HEK293 (cell line): ENCODE results near the gene C1QTNF4.

Experiments used
- CTCF ChIA-PET: fragments of 350-600 bp; formaldehyde crosslinking; extraction: SDS; loops from one replicate; lab custom pipeline; 2021; ENCODE audit warnings: antibody characterized with exemption; lab: Yijun Ruan, JAX
- POLR2A ChIA-PET: fragments of 300-600 bp; formaldehyde crosslinking; extraction: SDS; loops from one replicate; lab custom pipeline; 2020; ENCODE audit warnings: antibody characterized with exemption, inconsistent platforms; lab: Yijun Ruan, JAX
- H3K27ac ChIP-seq: fragments of 200-500 bp; sonication (Bioruptor generic); 2 replicates; pipeline ENCODE4 v1.5.1; 2014; ENCODE audit warnings: low read depth, low read length, control low read depth, inconsistent platforms; ENCODE audit errors: extremely low read depth
- H3K36me3 ChIP-seq, 2 experiments: fragments of 200-500 bp in 1 of 2; sonication (Bioruptor generic) in 1 of 2; 1 replicate in 1 of 2; 2 replicates in 1 of 2; pipeline ENCODE4 v1.5.1; 2014 to 2017; ENCODE audit warnings: inconsistent platforms in 2 of 2, low read length in 2 of 2; ENCODE audit not compliant: control insufficient read depth in 2 of 2, insufficient read depth in 1 of 2
- H3K4me1 ChIP-seq: fragments of 200-500 bp; sonication (Bioruptor generic); 2 replicates; pipeline ENCODE4 v1.5.1; 2014; ENCODE audit warnings: mild to moderate bottlenecking, low read length, inconsistent platforms; ENCODE audit not compliant: control insufficient read depth, insufficient read depth
- H3K4me3 ChIP-seq: 2 replicates; pipeline ENCODE4 v1.5.1; 2011; ENCODE audit warnings: low read depth, mild to moderate bottlenecking, control low read depth, low read length, moderate library complexity
- H3K9me3 ChIP-seq: fragments of 200-500 bp; sonication (Bioruptor generic); 2 replicates; pipeline ENCODE4 v1.5.1; 2014; ENCODE audit warnings: low read depth, low read length, inconsistent platforms; ENCODE audit not compliant: control insufficient read depth, insufficient read depth
- GLI4 ChIP-seq: fragments of 450-650 bp; formaldehyde crosslinking; IDR thresholded peaks from 2 replicates; pipeline ENCODE4 v1.5.1; 2016; ENCODE audit warnings: missing biosample characterization, missing genetic modification characterization
- HOXD13 ChIP-seq: sonication (generic); formaldehyde crosslinking; IDR thresholded peaks from 2 replicates; pipeline ENCODE4 v1.8.0; 2022; ENCODE audit warnings: missing genetic modification reagents, borderline replicate concordance
- MEIS1 ChIP-seq: sonication (generic); formaldehyde crosslinking; IDR thresholded peaks from 2 replicates; pipeline ENCODE4 v1.8.1; 2022; ENCODE audit warnings: missing genetic modification reagents, mild to moderate bottlenecking, borderline replicate concordance
- REPIN1 ChIP-seq: fragments of 450-650 bp; formaldehyde crosslinking; IDR thresholded peaks from 2 replicates; pipeline ENCODE4 v1.5.1; 2017; ENCODE audit warnings: missing biosample characterization, missing genetic modification characterization, low read depth
- YY1 ChIP-seq: fragments of 450-650 bp; formaldehyde crosslinking; IDR thresholded peaks from 2 replicates; pipeline ENCODE4 v1.5.1; 2018; ENCODE audit warnings: missing biosample characterization, missing genetic modification characterization
- ZBTB1 ChIP-seq: fragments of 450-650 bp; formaldehyde crosslinking; IDR thresholded peaks from 2 replicates; pipeline ENCODE4 v1.5.1; 2016; ENCODE audit warnings: missing biosample characterization, missing genetic modification characterization
- ZNF133 ChIP-seq: fragments of 450-650 bp; formaldehyde crosslinking; IDR thresholded peaks from 2 replicates; pipeline ENCODE4 v1.5.1; 2016; ENCODE audit warnings: missing biosample characterization, missing genetic modification characterization
- ZNF175 ChIP-seq: fragments of 450-650 bp; formaldehyde crosslinking; IDR thresholded peaks from 2 replicates; pipeline ENCODE4 v1.5.1; 2016; ENCODE audit warnings: missing biosample characterization, missing genetic modification characterization
- ZNF184 ChIP-seq: fragments of 450-650 bp; IDR thresholded peaks from 2 replicates; pipeline ENCODE4 v1.5.1; 2018; ENCODE audit warnings: missing biosample characterization, mild to moderate bottlenecking, missing genetic modification characterization
- ZNF211 ChIP-seq: fragments of 450-650 bp; formaldehyde crosslinking; IDR thresholded peaks from 2 replicates; pipeline ENCODE4 v1.5.1; 2016; ENCODE audit warnings: low read depth, missing biosample characterization, missing genetic modification characterization
- ZNF324 ChIP-seq: fragments of 450-650 bp; formaldehyde crosslinking; IDR thresholded peaks from 2 replicates; pipeline ENCODE4 v1.5.1; 2016; ENCODE audit warnings: missing biosample characterization, missing genetic modification characterization
- ZNF335 ChIP-seq: fragments of 450-650 bp; formaldehyde crosslinking; conservative IDR thresholded peaks from 2 replicates; pipeline ENCODE4 v1.5.1; 2016; ENCODE audit warnings: missing biosample characterization, missing genetic modification characterization
- ZNF391 ChIP-seq: fragments of 450-650 bp; formaldehyde crosslinking; IDR thresholded peaks from 2 replicates; pipeline ENCODE4 v1.5.1; 2016; ENCODE audit warnings: low read depth, missing biosample characterization, missing genetic modification characterization, borderline replicate concordance
- ZNF404 ChIP-seq: fragments of 450-650 bp; formaldehyde crosslinking; IDR thresholded peaks from 2 replicates; pipeline ENCODE4 v1.5.1; 2017; ENCODE audit warnings: missing biosample characterization, missing genetic modification characterization
- ZNF426 ChIP-seq: fragments of 450-650 bp; formaldehyde crosslinking; IDR thresholded peaks from 2 replicates; pipeline ENCODE4 v1.5.1; 2017; ENCODE audit warnings: missing biosample characterization, missing genetic modification characterization, mild to moderate bottlenecking, inconsistent platforms, moderate library complexity
- ZNF510 ChIP-seq: fragments of 450-650 bp; formaldehyde crosslinking; IDR thresholded peaks from 2 replicates; pipeline ENCODE4 v1.5.1; 2018; ENCODE audit warnings: mild to moderate bottlenecking, missing genetic modification characterization, missing biosample characterization; ENCODE audit not compliant: insufficient replicate concordance
- ZNF530 ChIP-seq: fragments of 450-650 bp; formaldehyde crosslinking; IDR thresholded peaks from 2 replicates; pipeline ENCODE4 v1.5.1; 2016; ENCODE audit warnings: low read depth, missing biosample characterization, missing genetic modification characterization
- ZNF621 ChIP-seq: fragments of 450-650 bp; formaldehyde crosslinking; IDR thresholded peaks from 2 replicates; pipeline ENCODE4 v1.5.1; 2017; ENCODE audit warnings: missing biosample characterization, missing genetic modification characterization
- ZNF639 ChIP-seq: fragments of 450-650 bp; formaldehyde crosslinking; IDR thresholded peaks from 2 replicates; pipeline ENCODE4 v1.5.1; 2016; ENCODE audit warnings: missing biosample characterization, missing genetic modification characterization
- ZNF701 ChIP-seq: fragments of 450-650 bp; formaldehyde crosslinking; IDR thresholded peaks from 2 replicates; pipeline ENCODE4 v1.5.1; 2016; ENCODE audit warnings: missing biosample characterization, missing genetic modification characterization
- ZNF704 ChIP-seq: fragments of 450-650 bp; formaldehyde crosslinking; IDR thresholded peaks from 2 replicates; pipeline ENCODE4 v1.5.1; 2016; ENCODE audit warnings: missing biosample characterization, missing genetic modification characterization
- ZNF776 ChIP-seq: fragments of 450-650 bp; formaldehyde crosslinking; IDR thresholded peaks from 2 replicates; pipeline ENCODE4 v1.5.0; 2017; ENCODE audit warnings: missing biosample characterization, missing genetic modification characterization, borderline replicate concordance
- ZNF777 ChIP-seq: fragments of 450-650 bp; formaldehyde crosslinking; IDR thresholded peaks from 2 replicates; pipeline ENCODE4 v1.5.1; 2017; ENCODE audit warnings: missing biosample characterization, missing genetic modification characterization, borderline replicate concordance
- ZNF843 ChIP-seq: fragments of 450-650 bp; formaldehyde crosslinking; IDR thresholded peaks from 2 replicates; pipeline ENCODE4 v1.5.1; 2016; ENCODE audit warnings: missing biosample characterization, missing genetic modification characterization
- TF ChIP-seq, protein P1 (sequence below): fragments of 450-650 bp; formaldehyde crosslinking; optimal IDR thresholded peaks from 2 replicates; pipeline ENCODE3; 2016; ENCODE audit warnings: missing biosample characterization, mild to moderate bottlenecking, missing genetic modification characterization
- TF ChIP-seq, protein P2 (sequence below): fragments of 450-650 bp; formaldehyde crosslinking; IDR thresholded peaks from 2 replicates; pipeline ENCODE4 v1.5.1; 2016; ENCODE audit warnings: missing biosample characterization, missing genetic modification characterization

Gene C1QTNF4

DNA sequence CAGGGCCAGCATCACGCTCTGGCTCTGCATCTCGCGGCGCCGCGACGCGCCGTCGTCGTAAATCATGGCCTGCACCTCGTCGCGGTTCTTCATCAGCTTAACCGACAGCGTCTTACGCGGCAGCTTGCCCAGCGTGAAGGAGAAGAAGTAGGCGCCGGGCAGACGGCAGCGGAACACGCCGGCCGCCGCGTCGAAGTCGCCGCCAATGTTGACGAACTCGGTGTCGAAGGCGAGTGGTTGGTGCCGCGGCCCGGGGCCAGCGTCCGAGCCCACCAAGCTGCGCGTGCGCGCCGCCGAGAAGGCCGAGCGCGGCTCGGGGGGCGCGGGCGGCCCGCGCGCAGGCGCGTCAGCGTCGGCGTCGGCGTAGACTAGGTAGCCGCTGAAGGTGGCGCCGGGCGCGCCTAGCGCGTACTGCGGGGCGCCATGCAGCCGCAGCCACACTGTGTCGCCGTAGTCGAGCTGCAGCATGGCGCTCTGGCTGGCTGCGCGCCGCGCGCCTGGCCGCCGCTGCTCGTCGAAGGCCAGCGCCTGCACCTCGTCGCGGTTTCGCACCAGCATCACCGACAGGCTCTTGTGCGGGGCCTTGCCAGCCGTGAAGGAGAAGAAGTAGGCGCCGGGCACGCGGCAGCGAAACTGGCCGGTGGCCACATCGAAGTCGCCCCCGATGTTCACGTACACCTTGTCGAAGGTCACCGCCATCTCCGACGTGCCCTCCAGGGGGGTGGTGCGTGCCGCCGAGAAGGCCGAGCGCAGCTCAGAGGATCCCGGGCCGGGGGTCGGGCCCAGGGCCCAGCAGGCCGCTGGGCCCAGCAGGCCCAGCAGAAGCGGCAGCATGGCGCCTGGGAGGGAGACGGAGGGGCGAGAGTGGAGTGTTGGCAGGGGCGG, 4.0 kb downstream of the C1QTNF4 start:
- no peaks in the 10 kb centered on the region for H3K9me3 ChIP-seq
- H3K36me3 ChIP-seq: peaks cover under 1 to 3% of the 10 kb centered on the region in 2 experiments; a peak in 2 of 3 replicates
- H3K4me3 ChIP-seq: no peak overlapping the region
- no peaks in the 10 kb centered on the region for H3K4me1 ChIP-seq
- TF ChIP-seq ZBTB1: no peak
- no peak for TF ChIP-seq ZNF701 (tag by site-specific recombination)
- TF ChIP-seq ZNF175: no peak
- TF ChIP-seq ZNF776 (tag by site-specific recombination): no peak
- TF ChIP-seq HOXD13 (CRISPR knock-in tag): no peak
- TF ChIP-seq ZNF777 (tag by site-specific recombination): no peak
- TF ChIP-seq ZNF510: no peak
- TF ChIP-seq ZNF335 (tag by site-specific recombination): no peak
- TF ChIP-seq ZNF639 (tag by site-specific recombination): no peak
- no peak for TF ChIP-seq ZNF621 (tag by site-specific recombination)
- TF ChIP-seq ZNF133: no peak
- TF ChIP-seq ZNF426 (tag by site-specific recombination): no peak
- no peak for TF ChIP-seq YY1 (tag by site-specific recombination)
- TF ChIP-seq ZNF211 (tag by site-specific recombination): no peak
- no peak for TF ChIP-seq ZNF843 (tag by site-specific recombination)
- no peak for TF ChIP-seq ZNF530 (tag by site-specific recombination)
- TF ChIP-seq GLI4 (tag by site-specific recombination): no peak
- TF ChIP-seq, all 188 proteins: peak for 0
- ChIA-PET CTCF (interaction anchor here (0.6 kb wide), 1 partner anchor 217 kb away, joined by 3 read pairs; no protein-coding TSS in a partner anchor), POLR2A (no interaction called here)
- H3K27ac ChIP-seq: no peak overlapping the region

GRCh38 chr11:47589584-47589976, 4.6 kb downstream of the C1QTNF4 start:
- H3K9me3 ChIP-seq: no peaks in the 10 kb centered on the region
- H3K36me3 ChIP-seq: peaks cover 4 to 8% of the 10 kb centered on the region in 2 experiments; a peak in 2 of 3 replicates
- ChIA-PET POLR2A (no interaction called here), CTCF (no interaction called here)
- no peaks in the 10 kb centered on the region for H3K4me1 ChIP-seq
- H3K4me3 ChIP-seq: no peak overlapping the region
- H3K27ac ChIP-seq: no peak overlapping the region
- TF ChIP-seq MEIS1 (CRISPR knock-in tag) (no peak), REPIN1 (no peak), ZNF184 (no peak), ZNF391 (tag by site-specific recombination) (no peak), ZNF324 (tag by site-specific recombination) (no peak), ZNF404 (tag by site-specific recombination) (no peak), ZNF704 (tag by site-specific recombination) (no peak)
- TF ChIP-seq, protein P1, sequence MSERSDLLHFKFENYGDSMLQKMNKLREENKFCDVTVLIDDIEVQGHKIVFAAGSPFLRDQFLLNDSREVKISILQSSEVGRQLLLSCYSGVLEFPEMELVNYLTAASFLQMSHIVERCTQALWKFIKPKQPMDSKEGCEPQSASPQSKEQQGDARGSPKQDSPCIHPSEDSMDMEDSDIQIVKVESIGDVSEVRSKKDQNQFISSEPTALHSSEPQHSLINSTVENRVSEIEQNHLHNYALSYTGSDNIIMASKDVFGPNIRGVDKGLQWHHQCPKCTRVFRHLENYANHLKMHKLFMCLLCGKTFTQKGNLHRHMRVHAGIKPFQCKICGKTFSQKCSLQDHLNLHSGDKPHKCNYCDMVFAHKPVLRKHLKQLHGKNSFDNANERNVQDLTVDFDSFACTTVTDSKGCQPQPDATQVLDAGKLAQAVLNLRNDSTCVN: no peak
- TF ChIP-seq, protein P2, sequence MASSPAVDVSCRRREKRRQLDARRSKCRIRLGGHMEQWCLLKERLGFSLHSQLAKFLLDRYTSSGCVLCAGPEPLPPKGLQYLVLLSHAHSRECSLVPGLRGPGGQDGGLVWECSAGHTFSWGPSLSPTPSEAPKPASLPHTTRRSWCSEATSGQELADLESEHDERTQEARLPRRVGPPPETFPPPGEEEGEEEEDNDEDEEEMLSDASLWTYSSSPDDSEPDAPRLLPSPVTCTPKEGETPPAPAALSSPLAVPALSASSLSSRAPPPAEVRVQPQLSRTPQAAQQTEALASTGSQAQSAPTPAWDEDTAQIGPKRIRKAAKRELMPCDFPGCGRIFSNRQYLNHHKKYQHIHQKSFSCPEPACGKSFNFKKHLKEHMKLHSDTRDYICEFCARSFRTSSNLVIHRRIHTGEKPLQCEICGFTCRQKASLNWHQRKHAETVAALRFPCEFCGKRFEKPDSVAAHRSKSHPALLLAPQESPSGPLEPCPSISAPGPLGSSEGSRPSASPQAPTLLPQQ (tag by site-specific recombination): no peak
